ENCODE measurements around the gene GCSAML.

Gene GCSAML

GRCh38 chr1:247530785-247531184 is 18.1 kb upstream of the GCSAML start:
- Histone ChIP-seq H3K4me1 (ENCODE audit: control insufficient read depth in 2 of 2, insufficient read depth in 1 of 2, low read depth in 1 of 2, low read length in 2 of 2) (no peaks in the 10 kb centered on the region), H3K4ac (ENCODE audit: low read length) (no peak overlapping the region), H3K14ac (ENCODE audit: low read length) (no peak overlapping the region), H3K4me2 (ENCODE audit: insufficient read depth, low read length, poor library complexity, severe bottlenecking) (no peak overlapping the region), H3K18ac (ENCODE audit: low read length) (no peak overlapping the region), H4K91ac (ENCODE audit: low read depth, low read length, poor library complexity) (no peak overlapping the region), H2BK120ac (ENCODE audit: low read depth, low read length) (no peak overlapping the region), H3K27ac (replicated peaks; ENCODE audit: low read length) (no peak overlapping the region), H2BK5ac (ENCODE audit: low read length) (no peak overlapping the region), H2AK5ac (ENCODE audit: low read depth, low read length) (no peak overlapping the region), H3K79me1 (ENCODE audit: low read depth, low read length) (no peaks in the 10 kb centered on the region), H3K27me3 (ENCODE audit: control insufficient read depth in 3 of 3, insufficient read depth in 3 of 3, low read depth in 1 of 3, low read length in 3 of 3) (no peaks in the 10 kb centered on the region), H2AFZ (ENCODE audit: low read length) (no peak overlapping the region), H4K8ac (ENCODE audit: low read depth, low read length) (no peak overlapping the region), H3K9ac (ENCODE audit: low read depth, low read length, poor library complexity) (no peak overlapping the region), H3K4me3 (ENCODE audit: low read length in 2 of 2) (no peak overlapping the region), H2BK12ac (ENCODE audit: low read length) (no peak overlapping the region), H3K23ac (ENCODE audit: low read depth, low read length, poor library complexity) (peak overlapping the region; percentile 8), H3K9me3 (replicated peaks in 1 of 2; ENCODE audit: control insufficient read depth in 2 of 2, insufficient read depth in 1 of 2, low read depth in 1 of 2, low read length in 2 of 2) (no peaks in the 10 kb centered on the region), H3K36me3 (replicated peaks in 1 of 2; ENCODE audit: control insufficient read depth in 2 of 2, insufficient read depth in 2 of 2, low read length in 2 of 2) (no peaks in the 10 kb centered on the region), H2BK15ac (ENCODE audit: low read length) (no peak overlapping the region)
- no peak for DNase-seq (ENCODE audit: low spot score)
- whole genome bisulfite sequencing, 2 donors (ENCODE audit: extremely low coverage in 2 of 2, insufficient read length in 2 of 2, insufficient replicate concordance in 1 of 2) = no CpG with 5 or more reads among the region's 41 CpGs

GRCh38 chr1:247531937-247532336 is 17.0 kb upstream of the GCSAML start:
- no peak overlapping the region for H3K18ac ChIP-seq (ENCODE audit: low read length)
- no peak overlapping the region for H3K4me3 ChIP-seq (ENCODE audit: low read length in 2 of 2)
- no peak overlapping the region for H3K14ac ChIP-seq (ENCODE audit: low read length)
- no peak overlapping the region for H3K4me2 ChIP-seq (ENCODE audit: insufficient read depth, low read length, poor library complexity, severe bottlenecking)
- no peak overlapping the region for H4K91ac ChIP-seq (ENCODE audit: low read depth, low read length, poor library complexity)
- H4K8ac ChIP-seq (ENCODE audit: low read depth, low read length) = no peak overlapping the region
- H3K4ac ChIP-seq (ENCODE audit: low read length) = no peak overlapping the region
- H2AFZ ChIP-seq (ENCODE audit: low read length) = no peak overlapping the region
- H3K9ac ChIP-seq (ENCODE audit: low read depth, low read length, poor library complexity) = no peak overlapping the region
- no peak overlapping the region for H2BK15ac ChIP-seq (ENCODE audit: low read length)
- H3K79me1 ChIP-seq (ENCODE audit: low read depth, low read length) = no peaks in the 10 kb centered on the region
- no peak overlapping the region for H2BK5ac ChIP-seq (ENCODE audit: low read length)
- H3K27ac ChIP-seq (replicated peaks; ENCODE audit: low read length) = no peak overlapping the region
- H3K9me3 ChIP-seq (replicated peaks in 1 of 2; ENCODE audit: control insufficient read depth in 2 of 2, insufficient read depth in 1 of 2, low read depth in 1 of 2, low read length in 2 of 2) = no peaks in the 10 kb centered on the region
- H2AK5ac ChIP-seq (ENCODE audit: low read depth, low read length) = no peak overlapping the region
- H3K4me1 ChIP-seq (ENCODE audit: control insufficient read depth in 2 of 2, insufficient read depth in 1 of 2, low read depth in 1 of 2, low read length in 2 of 2) = no peaks in the 10 kb centered on the region
- no CpG with 5 or more reads among the region's 8 CpGs for WGBS, 2 donors (ENCODE audit: extremely low coverage in 2 of 2, insufficient read length in 2 of 2, insufficient replicate concordance in 1 of 2)
- no peaks in the 10 kb centered on the region for H3K27me3 ChIP-seq (ENCODE audit: control insufficient read depth in 3 of 3, insufficient read depth in 3 of 3, low read depth in 1 of 3, low read length in 3 of 3)
- no peak overlapping the region for H3K23ac ChIP-seq (ENCODE audit: low read depth, low read length, poor library complexity)
- no peak overlapping the region for H2BK120ac ChIP-seq (ENCODE audit: low read depth, low read length)
- no peak overlapping the region for H2BK12ac ChIP-seq (ENCODE audit: low read length)
- no peak for DNase-seq (ENCODE audit: low spot score)
- H3K36me3 ChIP-seq (replicated peaks in 1 of 2; ENCODE audit: control insufficient read depth in 2 of 2, insufficient read depth in 2 of 2, low read length in 2 of 2) = no peaks in the 10 kb centered on the region

- H3K4me1 ChIP-seq (ENCODE audit: control insufficient read depth in 2 of 2, insufficient read depth in 1 of 2, low read depth in 1 of 2, low read length in 2 of 2) = peaks cover 0 to under 1% of the 10 kb centered on the region in 2 donors
- H3K18ac ChIP-seq (ENCODE audit: low read length) = no peak overlapping the region
- no peak overlapping the region for H3K23ac ChIP-seq (ENCODE audit: low read depth, low read length, poor library complexity)
- H3K4me2 ChIP-seq (ENCODE audit: insufficient read depth, low read length, poor library complexity, severe bottlenecking) = no peak overlapping the region
- H2AK5ac ChIP-seq (ENCODE audit: low read depth, low read length) = no peak overlapping the region
- no peak for DNase-seq (ENCODE audit: low spot score)
- no peak overlapping the region for H3K4me3 ChIP-seq (ENCODE audit: low read length in 2 of 2)
- no peak overlapping the region for H3K4ac ChIP-seq (ENCODE audit: low read length)
- no peak overlapping the region for H2AFZ ChIP-seq (ENCODE audit: low read length)
- no peak overlapping the region for H3K27ac ChIP-seq (replicated peaks; ENCODE audit: low read length)
- H2BK12ac ChIP-seq (ENCODE audit: low read length) = no peak overlapping the region
- H3K9me3 ChIP-seq (replicated peaks in 1 of 2; ENCODE audit: control insufficient read depth in 2 of 2, insufficient read depth in 1 of 2, low read depth in 1 of 2, low read length in 2 of 2) = no peaks in the 10 kb centered on the region
- H3K9ac ChIP-seq (ENCODE audit: low read depth, low read length, poor library complexity) = no peak overlapping the region
- H3K27me3 ChIP-seq (ENCODE audit: control insufficient read depth in 3 of 3, insufficient read depth in 3 of 3, low read depth in 1 of 3, low read length in 3 of 3) = no peaks in the 10 kb centered on the region
- H4K8ac ChIP-seq (ENCODE audit: low read depth, low read length) = no peak overlapping the region
- no peak overlapping the region for H2BK5ac ChIP-seq (ENCODE audit: low read length)
- no peak overlapping the region for H2BK15ac ChIP-seq (ENCODE audit: low read length)
- H3K79me1 ChIP-seq (ENCODE audit: low read depth, low read length) = no peaks in the 10 kb centered on the region
- H3K36me3 ChIP-seq (replicated peaks in 1 of 2; ENCODE audit: control insufficient read depth in 2 of 2, insufficient read depth in 2 of 2, low read length in 2 of 2) = no peaks in the 10 kb centered on the region
- no peak overlapping the region for H2BK120ac ChIP-seq (ENCODE audit: low read depth, low read length)
- H4K91ac ChIP-seq (ENCODE audit: low read depth, low read length, poor library complexity) = no peak overlapping the region
- WGBS, 2 donors (ENCODE audit: extremely low coverage in 2 of 2, insufficient read length in 2 of 2, insufficient replicate concordance in 1 of 2) = no CpG with 5 or more reads among the region's 3 CpGs
- H3K14ac ChIP-seq (ENCODE audit: low read length) = no peak overlapping the region
Measured at GRCh38 chr1:247535402-247535801, 13.5 kb upstream of the GCSAML start.

DNA sequence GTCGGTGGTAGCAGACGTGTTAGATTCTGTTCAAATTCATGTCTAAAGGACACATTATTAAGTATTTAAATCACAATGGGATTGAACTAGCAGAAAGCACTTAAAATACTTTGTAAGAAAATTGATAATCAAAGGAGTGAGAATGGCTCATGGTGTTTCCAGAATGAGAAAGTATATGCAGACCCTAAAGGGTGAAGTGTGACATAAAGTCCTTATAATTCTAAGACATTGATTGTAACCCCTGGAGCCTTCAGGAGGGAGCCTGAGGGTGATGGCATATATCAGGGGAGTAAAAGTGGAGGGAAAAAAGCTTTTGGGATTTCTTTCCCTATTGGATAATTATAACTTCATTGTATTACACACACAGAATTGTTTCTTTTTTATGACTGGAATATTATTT is 12.6 kb upstream of the GCSAML start, which contains the start of gene OR2C3:
Gene OR2C3 (minus strand): TSS at position 101 of the 400 bp plus-strand sequence. CDS start 3,929 bp downstream, outside the sequence.
- Histone ChIP-seq H3K27me3 (ENCODE audit: control insufficient read depth in 3 of 3, insufficient read depth in 3 of 3, low read depth in 1 of 3, low read length in 3 of 3) (no peaks in the 10 kb centered on the region), H3K18ac (ENCODE audit: low read length) (no peak within 1 kb of the TSS), H3K9me3 (replicated peaks in 1 of 2; ENCODE audit: control insufficient read depth in 2 of 2, insufficient read depth in 1 of 2, low read depth in 1 of 2, low read length in 2 of 2) (no peaks in the 10 kb centered on the region), H3K36me3 (replicated peaks in 1 of 2; ENCODE audit: control insufficient read depth in 2 of 2, insufficient read depth in 2 of 2, low read length in 2 of 2) (no peaks in the 10 kb centered on the region), H2BK12ac (ENCODE audit: low read length) (no peak within 1 kb of the TSS), H3K79me1 (ENCODE audit: low read depth, low read length) (no peaks in the 10 kb centered on the region), H2BK120ac (ENCODE audit: low read depth, low read length) (no peak within 1 kb of the TSS), H4K91ac (ENCODE audit: low read depth, low read length, poor library complexity) (no peak within 1 kb of the TSS), H3K4me1 (ENCODE audit: control insufficient read depth in 2 of 2, insufficient read depth in 1 of 2, low read depth in 1 of 2, low read length in 2 of 2) (peaks cover 0 to 2% of the 10 kb centered on the region in 2 donors), H2BK5ac (ENCODE audit: low read length) (no peak within 1 kb of the TSS), H3K4me2 (ENCODE audit: insufficient read depth, low read length, poor library complexity, severe bottlenecking) (no peak within 1 kb of the TSS), H3K4ac (ENCODE audit: low read length) (no peak within 1 kb of the TSS), H3K4me3 (ENCODE audit: low read length in 2 of 2) (no peak within 1 kb of the TSS), H3K9ac (ENCODE audit: low read depth, low read length, poor library complexity) (no peak within 1 kb of the TSS), H2AK5ac (ENCODE audit: low read depth, low read length) (no peak within 1 kb of the TSS), H3K23ac (ENCODE audit: low read depth, low read length, poor library complexity) (no peak within 1 kb of the TSS), H3K14ac (ENCODE audit: low read length) (no peak within 1 kb of the TSS), H3K27ac (replicated peaks; ENCODE audit: low read length) (no peak within 1 kb of the TSS), H2AFZ (ENCODE audit: low read length) (no peak within 1 kb of the TSS), H2BK15ac (ENCODE audit: low read length) (no peak within 1 kb of the TSS), H4K8ac (ENCODE audit: low read depth, low read length) (no peak within 1 kb of the TSS)
- DNase-seq (ENCODE audit: low spot score) = no peak
- no CpG with 5 or more reads among the region's 2 CpGs for whole genome bisulfite sequencing, 2 donors (ENCODE audit: extremely low coverage in 2 of 2, insufficient read length in 2 of 2, insufficient replicate concordance in 1 of 2)

Data from neuronal stem cell (in vitro differentiated cells).